A549 (cell line): ENCODE results near the gene AHR. TPM values are rescaled to one million over a fixed set of nuclear protein-coding genes. Genes with fewer than 3 reads are reported as not detected.

ENCODE experiments used
- ATOH8 ChIP-seq: fragments of 250-450 bp; sonication (Bioruptor Pico); IDR thresholded peaks from 2 replicates; pipeline ENCODE4 v1.5.0; 2020; ENCODE audit warnings: low read depth, mild to moderate bottlenecking, moderate library complexity
- BHLHE40 ChIP-seq: IDR thresholded peaks from 2 replicates; pipeline ENCODE4 v1.6.1; 2012; ENCODE audit warnings: low read depth, low read length, inconsistent platforms
- CBX2 ChIP-seq: fragments of 200-600 bp; sonication (generic); IDR thresholded peaks from 2 replicates; pipeline ENCODE4 v1.6.1; 2016; ENCODE audit warnings: low read depth, mild to moderate bottlenecking, borderline replicate concordance
- CHD2 ChIP-seq: fragments of 150-350 bp; IDR thresholded peaks from 2 replicates; pipeline ENCODE4 v1.6.1; 2014; ENCODE audit warnings: low read length; ENCODE audit not compliant: partially characterized antibody
- CHD4 ChIP-seq: fragments of 200-600 bp; sonication (generic); IDR thresholded peaks from 2 replicates; pipeline ENCODE4 v1.6.1; 2016; ENCODE audit warnings: antibody characterized with exemption, mild to moderate bottlenecking, borderline replicate concordance
- E2F6 ChIP-seq: IDR thresholded peaks from 2 replicates; pipeline ENCODE4 v1.6.1; 2012; ENCODE audit warnings: low read depth, borderline replicate concordance
- ELK1 ChIP-seq: fragments of 150-350 bp; IDR thresholded peaks from 2 replicates; pipeline ENCODE4 v1.6.1; 2014; ENCODE audit warnings: low read depth, mild to moderate bottlenecking, low read length
- ESRRA ChIP-seq: fragments of 150-350 bp; IDR thresholded peaks from 2 replicates; pipeline ENCODE4 v1.6.1; 2014; ENCODE audit warnings: mild to moderate bottlenecking, low read length, borderline replicate concordance
- FOXS1 ChIP-seq: fragments of 250-450 bp; sonication (Bioruptor Pico); IDR thresholded peaks from 2 replicates; pipeline ENCODE4 v1.5.0; 2020; ENCODE audit warnings: mild to moderate bottlenecking, moderate library complexity
- HEYL ChIP-seq: fragments of 250-450 bp; sonication (Bioruptor Pico); IDR thresholded peaks from 2 replicates; pipeline ENCODE4 v1.8.0; 2021; ENCODE audit warnings: mild to moderate bottlenecking, moderate library complexity
- HMGXB4 ChIP-seq: fragments of 250-450 bp; sonication (Bioruptor Pico); IDR thresholded peaks from 2 replicates; pipeline ENCODE4 v1.5.0; 2021; ENCODE audit warnings: mild to moderate bottlenecking, moderate library complexity, borderline replicate concordance
- HOXA7 ChIP-seq: fragments of 250-450 bp; sonication (Bioruptor Pico); IDR thresholded peaks from 2 replicates; pipeline ENCODE4 v1.5.0; 2020; ENCODE audit warnings: mild to moderate bottlenecking, moderate library complexity
- HOXB5 ChIP-seq: fragments of 250-450 bp; sonication (Bioruptor Pico); IDR thresholded peaks from 2 replicates; pipeline ENCODE4 v1.5.0; 2020; ENCODE audit warnings: mild to moderate bottlenecking, moderate library complexity
- KDM1A ChIP-seq: fragments of 200-600 bp; sonication (generic); IDR thresholded peaks from 2 replicates; pipeline ENCODE4 v1.6.1; 2016; ENCODE audit warnings: low read depth, mild to moderate bottlenecking
- KDM5A ChIP-seq: fragments of 200-600 bp; sonication (generic); IDR thresholded peaks from 2 replicates; pipeline ENCODE4 v1.6.1; 2016; ENCODE audit warnings: antibody characterized with exemption, mild to moderate bottlenecking
- MAFK ChIP-seq: fragments of 450-650 bp; IDR thresholded peaks from 2 replicates; pipeline ENCODE4 v1.6.1; 2014; ENCODE audit not compliant: partially characterized antibody
- MAX ChIP-seq: IDR thresholded peaks from 2 replicates; pipeline ENCODE4 v1.6.1; 2012
- MYC ChIP-seq: IDR thresholded peaks from 2 replicates; pipeline ENCODE4 v1.6.1; 2012; ENCODE audit warnings: mild to moderate bottlenecking, inconsistent platforms, low read length, improper control_type of control experiment, borderline replicate concordance
- NPAS2 ChIP-seq: fragments of 250-450 bp; sonication (Bioruptor Pico); IDR thresholded peaks from 2 replicates; pipeline ENCODE4 v1.8.0; 2022; ENCODE audit warnings: mild to moderate bottlenecking, moderate library complexity, borderline replicate concordance
- NR3C1 ChIP-seq: fragments of >200 bp; sonication (Bioruptor Twin); formaldehyde crosslinking; IDR thresholded peaks from 3 replicates; pipeline ENCODE4 v1.6.1; 2017
- POLR2A ChIP-seq: IDR thresholded peaks from 2 replicates; pipeline ENCODE4 v1.6.1; 2012; ENCODE audit warnings: mild to moderate bottlenecking, low read length
- RARB ChIP-seq: fragments of 250-450 bp; sonication (Bioruptor Pico); IDR thresholded peaks from 2 replicates; pipeline ENCODE4 v1.8.0; 2021; ENCODE audit warnings: mild to moderate bottlenecking, moderate library complexity
- RCOR1 ChIP-seq: fragments of 150-350 bp; IDR thresholded peaks from 2 replicates; pipeline ENCODE4 v1.6.1; 2014; ENCODE audit warnings: antibody characterized with exemption, low read length, low read depth
- REST ChIP-seq: fragments of 200-600 bp; sonication (generic); IDR thresholded peaks from 2 replicates; pipeline ENCODE4 v1.6.1; 2016; ENCODE audit warnings: antibody characterized with exemption, mild to moderate bottlenecking, moderate library complexity
- RFX5 ChIP-seq: fragments of 450-650 bp; IDR thresholded peaks from 2 replicates; pipeline ENCODE4 v1.7.1; 2014; ENCODE audit warnings: antibody characterized with exemption, mild to moderate bottlenecking, moderate library complexity
- SMC3 ChIP-seq: fragments of >200 bp; sonication (Bioruptor Twin); formaldehyde crosslinking; IDR thresholded peaks from 3 replicates; pipeline ENCODE4 v1.6.1; 2018; ENCODE audit warnings: inconsistent platforms
- SREBF2 ChIP-seq: fragments of 450-650 bp; IDR thresholded peaks from 2 replicates; pipeline ENCODE4 v1.6.1; 2014; ENCODE audit warnings: mild to moderate bottlenecking, moderate library complexity
- TFCP2L1 ChIP-seq: fragments of 250-450 bp; sonication (Bioruptor Pico); IDR thresholded peaks from 2 replicates; pipeline ENCODE4 v1.5.0; 2021; ENCODE audit warnings: mild to moderate bottlenecking
- TP53 ChIP-seq: fragments of 250-450 bp; sonication (Bioruptor Pico); IDR thresholded peaks from 2 replicates; pipeline ENCODE4 v1.5.0; 2021; ENCODE audit warnings: mild to moderate bottlenecking, moderate library complexity
- USF2 ChIP-seq: fragments of 450-650 bp; IDR thresholded peaks from 2 replicates; pipeline ENCODE4 v1.6.1; 2014; ENCODE audit warnings: antibody characterized with exemption
- ZNF302 ChIP-seq: fragments of 250-450 bp; sonication (Bioruptor Pico); IDR thresholded peaks from 2 replicates; pipeline ENCODE4 v1.9.0; 2021; ENCODE audit warnings: inconsistent platforms, mild to moderate bottlenecking, moderate library complexity
- polyA plus RNA-seq, 4 experiments: library from polyadenylated mRNA; depleted of rRNA in 3 of 4; stranded (reverse); fragments of >200 nt; fragmentation: RNase III in 1 of 4; extraction: RNeasy Plus Mini Kit Qiagen cat#74134 plus additional on column Dnase treatment in 1 of 4; gene quantifications; 2 replicates in 3 of 4; 3 replicates in 1 of 4; pipeline ENCODE4 v1.2.3, GENCODE V29; 2011 to 2017

The AHR gene
- polyA plus RNA-seq, 2 of the 4 experiments (the other 2 are of a cell fraction): 9.1 to 14.3 TPM

- no peak for TF ChIP-seq REST
- no peak for TF ChIP-seq NR3C1
- no peak for TF ChIP-seq HMGXB4
- no peak for TF ChIP-seq MAX
- TF ChIP-seq HEYL (CRISPR knock-in tag): no peak
- no peak for TF ChIP-seq FOXS1 (CRISPR knock-in tag)
- TF ChIP-seq SMC3: peak; percentile 39; the same call in 2 of the 3 replicates
- TF ChIP-seq E2F6: no peak
- TF ChIP-seq CHD2: no peak
- no peak for TF ChIP-seq MAFK
- TF ChIP-seq KDM5A: no peak
- no peak for TF ChIP-seq ELK1
- TF ChIP-seq POLR2A: no peak
- TF ChIP-seq KDM1A: no peak
- no peak for TF ChIP-seq MYC
- TF ChIP-seq USF2: no peak
- TF ChIP-seq ZNF302 (CRISPR knock-in tag): no peak
- no peak for TF ChIP-seq TP53 (CRISPR knock-in tag)
- TF ChIP-seq RFX5: no peak
- no peak for TF ChIP-seq HOXA7 (CRISPR knock-in tag)
- no peak for TF ChIP-seq BHLHE40
- TF ChIP-seq ATOH8 (CRISPR knock-in tag): no peak
- TF ChIP-seq TFCP2L1 (CRISPR knock-in tag): no peak
- no peak for TF ChIP-seq RARB (CRISPR knock-in tag)
- no peak for TF ChIP-seq CBX2
- TF ChIP-seq NPAS2 (CRISPR knock-in tag): no peak
- no peak for TF ChIP-seq ESRRA
- no peak for TF ChIP-seq CHD4
- no peak for TF ChIP-seq RCOR1
- TF ChIP-seq HOXB5: no peak
- TF ChIP-seq SREBF2: no peak
Observed at GRCh38 chr7:17275749-17276671, 22.4 kb upstream of the AHR start (continued).
